GM18861 (cell line): ENCODE results near the gene PPIL6.
A peak's percentile ranks its signal among the peaks of the same experiment; 100 is the strongest.
"Not testable (repeated sequence)": the region's sequence is repeated elsewhere in the genome, so short reads cannot be mapped to it uniquely, and the experiment has no call there.

Experiments
- ATAC-seq: cut with Tn5 transposase; IDR thresholded peaks from one replicate; pipeline ENCODE4 v1.9.1; 2021; ENCODE audit not compliant: unreplicated experiment

PPIL6 gene

GRCh38 chr6:109467696-109468095 is 27.3 kb upstream of the PPIL6 start:
- no peak for ATAC-seq

GRCh38 chr6:109466212-109466923 is 25.9 kb upstream of the PPIL6 start:
- ATAC-seq = no peak

- ATAC-seq = no peak
These were observed 25.3 kb upstream of the PPIL6 start for GRCh38 chr6:109465772-109466171.

- ATAC-seq = no peak
These were observed 21.5 kb upstream of the PPIL6 start for GRCh38 chr6:109461733-109462526.

GRCh38 chr6:109461205-109461604 is 20.8 kb upstream of the PPIL6 start:
- not testable (repeated sequence) for ATAC-seq

- ATAC-seq = no peak
These were observed 19.9 kb upstream of the PPIL6 start for GRCh38 chr6:109460161-109460829.

GRCh38 chr6:109458774-109459531 is 18.5 kb upstream of the PPIL6 start:
- peak; percentile 33 for ATAC-seq

- no peak for ATAC-seq
These were observed 17.2 kb upstream of the PPIL6 start for GRCh38 chr6:109457562-109457996.

GRCh38 chr6:109456710-109457561 is 16.5 kb upstream of the PPIL6 start:
- no peak for ATAC-seq

- no peak for ATAC-seq
These were observed 15.7 kb upstream of the PPIL6 start for GRCh38 chr6:109456111-109456583.

GRCh38 chr6:109455437-109456110 is 15.1 kb upstream of the PPIL6 start, which contains the start of gene MICAL1:
MICAL1 (minus strand) TSS chr6:109455772; CDS start chr6:109454196, 1,576 bp downstream.
- ATAC-seq = peak; percentile 54

GRCh38 chr6:109454496-109455436 is 14.3 kb upstream of the PPIL6 start:
- peak; percentile 25 for ATAC-seq

GRCh38 chr6:109453594-109454495 is 13.4 kb upstream of the PPIL6 start:
- no peak for ATAC-seq

GRCh38 chr6:109453156-109453555 is 12.7 kb upstream of the PPIL6 start:
- ATAC-seq = no peak

GRCh38 chr6:109452181-109452580 is 11.8 kb upstream of the PPIL6 start:
- no peak for ATAC-seq

- no peak for ATAC-seq
These were observed 10.9 kb upstream of the PPIL6 start for GRCh38 chr6:109451376-109451775.

GRCh38 chr6:109450801-109451200 is 10.4 kb upstream of the PPIL6 start:
- no peak for ATAC-seq
